Measurements from ENCODE around the gene TGM2. TPM values are rescaled to one million over a fixed set of nuclear protein-coding genes. Genes with fewer than 3 reads are reported as not detected.

The TGM2 gene
- total and polyA plus RNA-seq, 7 donors = 6.5 to 104 (median 20.7) TPM

DNA sequence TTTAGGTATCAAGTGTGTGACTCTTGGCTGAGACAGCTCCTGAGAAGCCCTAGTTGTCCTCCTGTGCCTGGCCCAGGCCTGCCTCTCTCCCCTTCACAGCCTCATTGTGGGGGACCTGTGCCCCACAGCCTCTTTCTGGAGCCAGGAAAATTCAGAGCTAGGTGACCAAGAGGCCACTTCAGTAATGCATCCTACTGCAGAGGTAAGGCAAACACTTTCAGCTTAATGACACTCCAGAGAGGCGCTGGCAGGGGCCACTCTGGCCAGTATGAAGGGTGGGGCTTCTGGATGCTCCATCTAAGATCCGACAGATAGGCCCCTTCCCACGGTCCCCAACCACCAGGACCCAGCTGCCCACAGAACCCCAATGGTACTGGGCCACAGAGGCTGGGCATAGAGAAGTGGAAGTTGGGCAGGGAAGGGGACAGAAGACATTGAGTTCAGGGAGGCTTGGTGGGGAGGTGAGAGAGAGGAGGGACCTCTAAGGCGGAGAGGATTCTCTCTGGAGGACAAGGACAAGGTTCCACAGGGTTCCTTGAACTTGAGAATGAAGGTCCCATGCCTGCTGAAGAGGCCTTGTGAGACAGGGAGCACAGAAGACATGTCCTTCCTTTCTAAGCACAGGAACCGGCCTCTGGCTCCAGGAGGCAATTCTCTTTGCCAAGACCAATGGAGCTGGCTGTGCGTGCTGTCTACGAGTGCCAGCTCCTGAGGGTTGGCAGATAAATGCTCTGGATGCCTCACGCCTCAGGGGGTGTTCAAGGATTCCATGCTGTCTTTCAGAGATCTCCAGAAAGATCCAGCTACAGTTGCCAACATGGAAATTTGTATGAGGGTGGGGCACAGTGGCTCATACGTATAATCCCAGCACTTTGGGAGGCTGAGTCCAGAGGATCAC lies 46.4 kb upstream of the TGM2 start:
- intact Hi-C loops (cut with DNase I) = no loop called here
- 75% methylated on average over 9 of the region's 9 CpGs for WGBS, 2 donors
- DNase-seq = peak; percentile 47
- H3K4me3 ChIP-seq = no peak overlapping the region
- peaks cover 0 to 10% (median 2%) of the 10 kb centered on the region in 4 donors for H3K4me1 ChIP-seq
- no peaks in the 10 kb centered on the region for H3K36me3 ChIP-seq
- TF ChIP-seq EP300 (IDR thresholded peaks at IDR 0.05) (no peak), POLR2AphosphoS5 (IDR thresholded peaks at IDR 0.05) (no peak), POLR2A (IDR thresholded peaks at IDR 0.05) (no peak)
- TF ChIP-seq, protein P1, sequence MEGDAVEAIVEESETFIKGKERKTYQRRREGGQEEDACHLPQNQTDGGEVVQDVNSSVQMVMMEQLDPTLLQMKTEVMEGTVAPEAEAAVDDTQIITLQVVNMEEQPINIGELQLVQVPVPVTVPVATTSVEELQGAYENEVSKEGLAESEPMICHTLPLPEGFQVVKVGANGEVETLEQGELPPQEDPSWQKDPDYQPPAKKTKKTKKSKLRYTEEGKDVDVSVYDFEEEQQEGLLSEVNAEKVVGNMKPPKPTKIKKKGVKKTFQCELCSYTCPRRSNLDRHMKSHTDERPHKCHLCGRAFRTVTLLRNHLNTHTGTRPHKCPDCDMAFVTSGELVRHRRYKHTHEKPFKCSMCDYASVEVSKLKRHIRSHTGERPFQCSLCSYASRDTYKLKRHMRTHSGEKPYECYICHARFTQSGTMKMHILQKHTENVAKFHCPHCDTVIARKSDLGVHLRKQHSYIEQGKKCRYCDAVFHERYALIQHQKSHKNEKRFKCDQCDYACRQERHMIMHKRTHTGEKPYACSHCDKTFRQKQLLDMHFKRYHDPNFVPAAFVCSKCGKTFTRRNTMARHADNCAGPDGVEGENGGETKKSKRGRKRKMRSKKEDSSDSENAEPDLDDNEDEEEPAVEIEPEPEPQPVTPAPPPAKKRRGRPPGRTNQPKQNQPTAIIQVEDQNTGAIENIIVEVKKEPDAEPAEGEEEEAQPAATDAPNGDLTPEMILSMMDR (IDR thresholded peaks at IDR 0.05) = no peak
- H3K27me3 ChIP-seq = no peaks in the 10 kb centered on the region
- H3K9me3 ChIP-seq = no peaks in the 10 kb centered on the region
- H3K27ac ChIP-seq = no peak overlapping the region

DNA sequence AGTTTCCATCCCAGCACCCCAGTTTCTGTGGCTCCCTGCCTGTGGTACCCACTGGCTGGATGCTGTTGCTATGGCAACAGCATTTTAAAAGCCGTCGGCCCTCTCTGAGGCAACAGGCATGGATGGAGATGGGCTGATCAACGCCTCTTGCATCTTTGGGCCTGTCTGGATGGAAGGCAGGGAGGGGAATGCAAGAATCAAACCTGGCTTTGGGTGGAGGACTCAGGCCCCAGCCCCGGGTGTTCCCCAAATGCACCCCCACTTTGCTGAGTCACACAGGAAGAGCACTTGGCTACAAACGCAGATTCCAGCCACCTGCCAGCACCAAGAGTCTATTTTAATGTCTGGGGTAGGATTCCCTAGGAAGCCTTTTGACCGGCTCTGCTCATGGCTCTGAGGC lies 45.7 kb upstream of the TGM2 start:
- no peak for TF ChIP-seq POLR2A (IDR thresholded peaks at IDR 0.05)
- TF ChIP-seq EP300 (IDR thresholded peaks at IDR 0.05) = no peak
- no peak for TF ChIP-seq POLR2AphosphoS5 (IDR thresholded peaks at IDR 0.05)
- TF ChIP-seq, protein P1 (IDR thresholded peaks at IDR 0.05) = no peak
- Histone ChIP-seq H3K27ac (no peak overlapping the region), H3K4me1 (peaks cover 0 to 10% (median 2%) of the 10 kb centered on the region in 4 donors), H3K27me3 (no peaks in the 10 kb centered on the region), H3K36me3 (no peaks in the 10 kb centered on the region), H3K9me3 (no peaks in the 10 kb centered on the region), H3K4me3 (no peak overlapping the region)
- WGBS, 2 donors = 57 to 62% methylated on average over 6 of the region's 6 CpGs
- intact Hi-C loops (cut with DNase I) = no loop called here
- peak; percentile 48 for DNase-seq

DNA sequence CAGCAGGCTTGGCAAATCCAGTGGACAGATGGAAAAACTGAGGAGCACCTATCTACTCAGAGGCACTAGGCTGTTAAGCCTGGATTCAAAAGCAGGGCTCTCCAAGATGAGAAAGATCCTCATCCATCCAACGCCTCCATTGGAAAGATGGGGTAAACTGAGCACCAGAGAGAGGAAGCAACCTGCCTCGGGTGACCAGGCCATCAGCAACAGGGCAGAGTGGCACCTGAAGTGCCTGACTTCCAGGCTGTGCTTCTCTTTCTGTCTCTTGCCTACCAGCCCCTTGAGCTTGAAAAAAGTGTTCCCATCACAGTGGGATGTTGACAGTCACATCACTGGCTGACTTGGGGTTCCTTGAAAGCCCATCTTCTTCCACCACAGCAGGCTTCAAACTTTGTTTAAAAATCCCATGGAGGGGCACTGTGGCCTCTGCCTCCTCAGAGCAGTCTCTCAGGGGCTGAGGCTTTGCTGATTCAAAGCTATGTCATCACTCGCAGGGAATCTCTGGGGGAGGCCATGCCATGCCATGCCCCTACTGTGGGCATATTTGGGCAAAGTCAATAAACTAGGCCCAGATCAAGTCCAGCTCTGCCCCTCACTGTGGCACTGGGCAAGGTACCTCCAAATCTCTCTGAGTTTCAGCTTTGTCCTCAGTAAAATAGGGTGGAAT lies 44.8 kb upstream of the TGM2 start:
- intact Hi-C loops (cut with DNase I) = no loop called here
- TF ChIP-seq, protein P1 (IDR thresholded peaks at IDR 0.05) = no peak
- no peak for TF ChIP-seq POLR2AphosphoS5 (IDR thresholded peaks at IDR 0.05)
- TF ChIP-seq EP300 (IDR thresholded peaks at IDR 0.05) = no peak
- TF ChIP-seq POLR2A (IDR thresholded peaks at IDR 0.05) = no peak
- Histone ChIP-seq H3K27ac (no peak overlapping the region), H3K9me3 (no peaks in the 10 kb centered on the region), H3K36me3 (no peaks in the 10 kb centered on the region), H3K4me3 (no peak overlapping the region), H3K4me1 (peaks cover 0 to 10% (median 2%) of the 10 kb centered on the region in 4 donors), H3K27me3 (no peaks in the 10 kb centered on the region)
- 86 to 88% methylated on average over 3 of the region's 3 CpGs for WGBS, 2 donors
- DNase-seq = no peak

DNA sequence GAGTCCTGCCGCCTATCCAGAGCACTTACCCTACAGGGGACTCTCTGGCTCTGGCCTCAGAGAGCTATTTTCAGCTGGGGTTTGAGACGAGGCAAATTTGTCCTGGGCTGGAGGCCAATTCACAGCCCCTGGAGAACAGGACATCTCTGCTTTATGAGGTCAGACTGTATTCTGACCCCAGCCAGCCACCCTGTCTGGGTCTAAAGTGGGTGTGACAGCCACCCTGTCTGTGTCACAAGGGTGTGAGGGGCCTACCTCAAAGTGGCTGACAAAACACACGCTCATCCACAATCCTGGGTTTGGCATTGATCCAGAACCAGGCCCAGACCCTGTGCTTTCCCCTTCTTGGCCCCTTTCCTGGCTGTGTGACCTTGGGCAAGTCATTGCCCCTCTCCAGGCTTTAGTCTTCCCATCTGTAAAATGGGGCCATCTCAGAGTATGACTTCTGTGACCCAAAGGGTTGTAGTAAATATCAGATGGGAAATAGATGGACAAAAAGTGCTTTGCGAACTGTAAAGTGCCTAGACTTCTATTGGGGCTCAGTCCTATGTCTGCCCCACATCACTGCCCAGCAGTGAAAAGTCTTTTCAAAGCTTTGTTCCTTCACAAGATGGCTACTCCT lies 44.1 kb upstream of the TGM2 start:
- H3K4me1 ChIP-seq = peaks cover 0 to 10% (median 2%) of the 10 kb centered on the region in 4 donors
- no peaks in the 10 kb centered on the region for H3K27me3 ChIP-seq
- DNase-seq = peak; percentile 60
- H3K4me3 ChIP-seq = no peak overlapping the region
- no peaks in the 10 kb centered on the region for H3K9me3 ChIP-seq
- no peak for TF ChIP-seq EP300 (IDR thresholded peaks at IDR 0.05)
- TF ChIP-seq POLR2AphosphoS5 (IDR thresholded peaks at IDR 0.05) = no peak
- no peak for TF ChIP-seq POLR2A (IDR thresholded peaks at IDR 0.05)
- 70 to 75% methylated on average over 4 of the region's 4 CpGs for WGBS, 2 donors
- intact Hi-C loops (cut with DNase I) = no loop called here
- no peak overlapping the region for H3K27ac ChIP-seq
- no peaks in the 10 kb centered on the region for H3K36me3 ChIP-seq

DNA sequence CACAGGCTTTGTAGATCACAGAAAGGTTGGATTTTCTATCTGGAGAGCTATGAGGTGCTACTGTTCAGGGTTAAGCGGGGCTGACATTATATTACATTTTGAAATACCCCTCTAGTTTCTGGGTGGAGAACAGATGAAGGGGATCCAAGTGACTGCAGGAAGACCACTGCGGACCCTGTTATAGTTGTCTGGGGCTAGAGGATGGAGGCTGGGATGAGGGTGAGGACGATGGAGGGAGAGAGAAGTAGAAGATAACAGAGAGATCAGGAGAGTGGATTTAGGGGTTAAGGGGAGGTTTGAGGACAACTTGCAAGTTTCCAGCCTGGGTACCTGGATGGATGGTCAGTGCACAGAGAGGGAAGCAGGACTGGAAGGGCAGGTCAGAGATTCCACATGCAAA lies 43.5 kb upstream of the TGM2 start:
- Histone ChIP-seq H3K36me3 (no peaks in the 10 kb centered on the region), H3K27me3 (no peaks in the 10 kb centered on the region), H3K4me3 (no peak overlapping the region), H3K27ac (no peak overlapping the region), H3K4me1 (peaks cover 0 to 10% (median 2%) of the 10 kb centered on the region in 4 donors), H3K9me3 (no peaks in the 10 kb centered on the region)
- intact Hi-C loops (cut with DNase I) = no loop called here
- TF ChIP-seq POLR2AphosphoS5 (IDR thresholded peaks at IDR 0.05) = no peak
- WGBS, 2 donors = 85 to 96% methylated on average over 3 of the region's 3 CpGs
- DNase-seq = no peak
